WTC11 (cell line): ENCODE data around the gene PIERCE2. TPM values are rescaled to one million over a fixed set of nuclear protein-coding genes. Genes with fewer than 3 reads are reported as not detected.

ENCODE experiments used
- ATAC-seq: fragments of 200-7000 bp; cut with Tn5 transposase; 2 replicates; pipeline ENCODE4 v1.10.0; 2021; ENCODE audit warnings: mild to moderate bottlenecking, moderate library complexity
- CTCF ChIA-PET: fragments of 300-600 bp; sonication (Branson Sonifier 250); formaldehyde crosslinking; loops from one replicate; lab custom pipeline; 2021; ENCODE audit warnings: antibody characterized with exemption; lab: Charles Lee
- POLR2A ChIA-PET: fragments of 350-600 bp; sonication (Branson Sonifier 250); formaldehyde crosslinking; loops from one replicate; lab custom pipeline; 2021; ENCODE audit warnings: antibody characterized with exemption; lab: Charles Lee
- DNase-seq: peaks from one replicate; pipeline ENCODE4 v3.0.0; 2021; ENCODE audit warnings: low spot score
- H3K27ac Mint-ChIP-seq: 2 replicates; pipeline ENCODE4 v1.8.0; 2021; ENCODE audit warnings: mixed read lengths
- H3K27me3 Mint-ChIP-seq: 2 replicates; pipeline ENCODE4 v1.8.0; 2021; ENCODE audit warnings: low read depth, mild to moderate bottlenecking, moderate library complexity, mixed read lengths
- H3K36me3 Mint-ChIP-seq: 2 replicates; pipeline ENCODE4 v1.8.0; 2021; ENCODE audit warnings: mixed read lengths
- H3K4me1 Mint-ChIP-seq: 2 replicates; pipeline ENCODE4 v1.8.0; 2022; ENCODE audit warnings: mixed read lengths
- H3K4me3 Mint-ChIP-seq: 2 replicates; pipeline ENCODE4 v1.8.0; 2021; ENCODE audit warnings: mild to moderate bottlenecking, moderate library complexity, mixed read lengths
- H3K9me3 Mint-ChIP-seq: 2 replicates; pipeline ENCODE4 v1.8.0; 2021; ENCODE audit warnings: mixed read lengths
- ELF4 ChIP-seq: sonication (generic); formaldehyde crosslinking; IDR thresholded peaks from 2 replicates; pipeline ENCODE4 v1.8.1; 2022; ENCODE audit warnings: low read depth, mild to moderate bottlenecking, moderate library complexity, missing genetic modification reagents
- FOXJ3 ChIP-seq: sonication (generic); formaldehyde crosslinking; IDR thresholded peaks from 2 replicates; pipeline ENCODE4 v1.9.0; 2021; ENCODE audit warnings: missing genetic modification reagents, mild to moderate bottlenecking, borderline replicate concordance
- GTF2I ChIP-seq: fragments of 250-450 bp; sonication (Bioruptor Pico); conservative IDR thresholded peaks from 2 replicates; pipeline ENCODE4 v1.4.0; 2021; ENCODE audit warnings: mild to moderate bottlenecking
- RORB ChIP-seq: fragments of 250-450 bp; sonication (Bioruptor Pico); IDR thresholded peaks from 2 replicates; pipeline ENCODE4 v1.9.0; 2021; ENCODE audit warnings: mild to moderate bottlenecking
- SMAD4 ChIP-seq: sonication (generic); formaldehyde crosslinking; IDR thresholded peaks from 2 replicates; pipeline ENCODE4 v1.8.0; 2022; ENCODE audit warnings: mild to moderate bottlenecking, missing genetic modification reagents
- SOX15 ChIP-seq: fragments of 250-450 bp; sonication (Bioruptor Pico); IDR thresholded peaks from 2 replicates; pipeline ENCODE4 v1.9.0; 2021; ENCODE audit warnings: mild to moderate bottlenecking
- TEAD4 ChIP-seq: sonication (generic); formaldehyde crosslinking; IDR thresholded peaks from 2 replicates; pipeline ENCODE4 v1.8.0; 2022; ENCODE audit warnings: mild to moderate bottlenecking, missing genetic modification reagents
- TP53 ChIP-seq: sonication (generic); formaldehyde crosslinking; IDR thresholded peaks from 2 replicates; pipeline ENCODE4 v1.8.1; 2023; ENCODE audit warnings: mild to moderate bottlenecking, missing genetic modification reagents
- ZNF121 ChIP-seq: sonication (generic); formaldehyde crosslinking; IDR thresholded peaks from 2 replicates; pipeline ENCODE4 v1.8.0; 2023; ENCODE audit warnings: missing genetic modification reagents
- ZNF138 ChIP-seq: sonication (generic); formaldehyde crosslinking; conservative IDR thresholded peaks from 2 replicates; pipeline ENCODE4 v1.8.1; 2022; ENCODE audit warnings: mild to moderate bottlenecking, moderate library complexity, missing genetic modification reagents
- ZNF317 ChIP-seq: sonication (generic); formaldehyde crosslinking; IDR thresholded peaks from 2 replicates; pipeline ENCODE4 v1.8.1; 2023; ENCODE audit warnings: low read depth, mild to moderate bottlenecking, moderate library complexity, missing genetic modification reagents, borderline replicate concordance
- ZNF416 ChIP-seq: fragments of 250-450 bp; sonication (Bioruptor Pico); IDR thresholded peaks from 2 replicates; pipeline ENCODE4 v1.9.0; 2021; ENCODE audit warnings: mild to moderate bottlenecking, inconsistent platforms
- total RNA-seq: library from RNA; stranded (reverse); gene quantifications from 3 replicates; pipeline ENCODE4 v1.2.3, GENCODE V29; 2021
- TF ChIP-seq, protein P1 (sequence below): sonication (generic); formaldehyde crosslinking; conservative IDR thresholded peaks from 2 replicates; pipeline ENCODE4 v1.8.1; 2023; ENCODE audit warnings: mild to moderate bottlenecking, low read depth, missing genetic modification reagents, moderate library complexity
- TF ChIP-seq, protein P2 (sequence below): sonication (generic); formaldehyde crosslinking; IDR thresholded peaks from 2 replicates; pipeline ENCODE4 v1.8.1; 2023; ENCODE audit warnings: mild to moderate bottlenecking, missing genetic modification reagents
- TF ChIP-seq, protein P3 (sequence below): sonication (generic); formaldehyde crosslinking; IDR thresholded peaks from 2 replicates; pipeline ENCODE4 v1.8.1; 2022; ENCODE audit warnings: low read depth, missing genetic modification reagents, borderline replicate concordance
- TF ChIP-seq, protein P4 (sequence below): sonication (generic); formaldehyde crosslinking; conservative IDR thresholded peaks from 2 replicates; pipeline ENCODE4 v1.8.1; 2022; ENCODE audit warnings: mild to moderate bottlenecking, missing genetic modification reagents
- TF ChIP-seq, protein P5 (sequence below): sonication (generic); formaldehyde crosslinking; IDR thresholded peaks from 2 replicates; pipeline ENCODE4 v1.8.1; 2023; ENCODE audit warnings: mild to moderate bottlenecking, missing genetic modification reagents, borderline replicate concordance
- TF ChIP-seq, protein P6 (sequence below): sonication (generic); formaldehyde crosslinking; IDR thresholded peaks from 2 replicates; pipeline ENCODE4 v1.8.1; 2022; ENCODE audit warnings: low read depth, mild to moderate bottlenecking, moderate library complexity, missing genetic modification reagents, borderline replicate concordance

Gene PIERCE2
- total RNA-seq, 1 experiment from 2014 or later, result 1.8 TPM

DNA sequence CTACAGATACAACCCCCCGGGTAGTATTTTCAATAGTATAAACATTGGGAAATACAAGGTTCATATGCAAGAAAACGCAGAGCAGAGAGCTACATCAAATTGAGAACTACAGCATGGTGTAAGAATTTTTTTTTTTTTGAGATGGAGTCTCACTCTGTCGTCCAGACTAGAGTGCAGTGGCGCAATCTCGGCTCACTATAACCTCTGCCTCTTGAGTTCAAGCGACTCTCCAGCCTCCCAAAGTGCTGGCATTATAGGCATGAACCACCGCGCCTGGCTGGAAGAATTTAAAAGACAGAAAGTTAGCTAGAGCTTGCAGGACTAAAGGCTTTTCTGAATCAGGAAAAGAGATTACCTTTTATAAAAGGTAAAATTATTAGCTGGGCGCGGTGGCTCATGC is 47.2 kb upstream of the PIERCE2 start:
- TF ChIP-seq, protein P1, sequence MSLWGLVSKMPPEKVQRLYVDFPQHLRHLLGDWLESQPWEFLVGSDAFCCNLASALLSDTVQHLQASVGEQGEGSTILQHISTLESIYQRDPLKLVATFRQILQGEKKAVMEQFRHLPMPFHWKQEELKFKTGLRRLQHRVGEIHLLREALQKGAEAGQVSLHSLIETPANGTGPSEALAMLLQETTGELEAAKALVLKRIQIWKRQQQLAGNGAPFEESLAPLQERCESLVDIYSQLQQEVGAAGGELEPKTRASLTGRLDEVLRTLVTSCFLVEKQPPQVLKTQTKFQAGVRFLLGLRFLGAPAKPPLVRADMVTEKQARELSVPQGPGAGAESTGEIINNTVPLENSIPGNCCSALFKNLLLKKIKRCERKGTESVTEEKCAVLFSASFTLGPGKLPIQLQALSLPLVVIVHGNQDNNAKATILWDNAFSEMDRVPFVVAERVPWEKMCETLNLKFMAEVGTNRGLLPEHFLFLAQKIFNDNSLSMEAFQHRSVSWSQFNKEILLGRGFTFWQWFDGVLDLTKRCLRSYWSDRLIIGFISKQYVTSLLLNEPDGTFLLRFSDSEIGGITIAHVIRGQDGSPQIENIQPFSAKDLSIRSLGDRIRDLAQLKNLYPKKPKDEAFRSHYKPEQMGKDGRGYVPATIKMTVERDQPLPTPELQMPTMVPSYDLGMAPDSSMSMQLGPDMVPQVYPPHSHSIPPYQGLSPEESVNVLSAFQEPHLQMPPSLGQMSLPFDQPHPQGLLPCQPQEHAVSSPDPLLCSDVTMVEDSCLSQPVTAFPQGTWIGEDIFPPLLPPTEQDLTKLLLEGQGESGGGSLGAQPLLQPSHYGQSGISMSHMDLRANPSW (CRISPR knock-in tag), result no peak
- no peak for TF ChIP-seq ZNF416 (CRISPR knock-in tag)
- TF ChIP-seq, protein P2, sequence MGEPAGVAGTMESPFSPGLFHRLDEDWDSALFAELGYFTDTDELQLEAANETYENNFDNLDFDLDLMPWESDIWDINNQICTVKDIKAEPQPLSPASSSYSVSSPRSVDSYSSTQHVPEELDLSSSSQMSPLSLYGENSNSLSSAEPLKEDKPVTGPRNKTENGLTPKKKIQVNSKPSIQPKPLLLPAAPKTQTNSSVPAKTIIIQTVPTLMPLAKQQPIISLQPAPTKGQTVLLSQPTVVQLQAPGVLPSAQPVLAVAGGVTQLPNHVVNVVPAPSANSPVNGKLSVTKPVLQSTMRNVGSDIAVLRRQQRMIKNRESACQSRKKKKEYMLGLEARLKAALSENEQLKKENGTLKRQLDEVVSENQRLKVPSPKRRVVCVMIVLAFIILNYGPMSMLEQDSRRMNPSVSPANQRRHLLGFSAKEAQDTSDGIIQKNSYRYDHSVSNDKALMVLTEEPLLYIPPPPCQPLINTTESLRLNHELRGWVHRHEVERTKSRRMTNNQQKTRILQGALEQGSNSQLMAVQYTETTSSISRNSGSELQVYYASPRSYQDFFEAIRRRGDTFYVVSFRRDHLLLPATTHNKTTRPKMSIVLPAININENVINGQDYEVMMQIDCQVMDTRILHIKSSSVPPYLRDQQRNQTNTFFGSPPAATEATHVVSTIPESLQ (CRISPR knock-in tag), result no peak
- no peak for TF ChIP-seq RORB
- TF ChIP-seq, protein P3, sequence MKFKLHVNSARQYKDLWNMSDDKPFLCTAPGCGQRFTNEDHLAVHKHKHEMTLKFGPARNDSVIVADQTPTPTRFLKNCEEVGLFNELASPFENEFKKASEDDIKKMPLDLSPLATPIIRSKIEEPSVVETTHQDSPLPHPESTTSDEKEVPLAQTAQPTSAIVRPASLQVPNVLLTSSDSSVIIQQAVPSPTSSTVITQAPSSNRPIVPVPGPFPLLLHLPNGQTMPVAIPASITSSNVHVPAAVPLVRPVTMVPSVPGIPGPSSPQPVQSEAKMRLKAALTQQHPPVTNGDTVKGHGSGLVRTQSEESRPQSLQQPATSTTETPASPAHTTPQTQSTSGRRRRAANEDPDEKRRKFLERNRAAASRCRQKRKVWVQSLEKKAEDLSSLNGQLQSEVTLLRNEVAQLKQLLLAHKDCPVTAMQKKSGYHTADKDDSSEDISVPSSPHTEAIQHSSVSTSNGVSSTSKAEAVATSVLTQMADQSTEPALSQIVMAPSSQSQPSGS (CRISPR knock-in tag), result no peak
- Mint-ChIP-seq H3K4me3 (no peak overlapping the region), H3K4me1 (peaks cover 9% of the 10 kb centered on the region), H3K27ac (no peak overlapping the region), H3K27me3 (no peaks in the 10 kb centered on the region), H3K36me3 (no peaks in the 10 kb centered on the region), H3K9me3 (no peaks in the 10 kb centered on the region)
- ATAC-seq, result no peak
- POLR2A ChIA-PET, result no interaction called here
- no peak for DNase-seq
- CTCF ChIA-PET, result no interaction called here

DNA sequence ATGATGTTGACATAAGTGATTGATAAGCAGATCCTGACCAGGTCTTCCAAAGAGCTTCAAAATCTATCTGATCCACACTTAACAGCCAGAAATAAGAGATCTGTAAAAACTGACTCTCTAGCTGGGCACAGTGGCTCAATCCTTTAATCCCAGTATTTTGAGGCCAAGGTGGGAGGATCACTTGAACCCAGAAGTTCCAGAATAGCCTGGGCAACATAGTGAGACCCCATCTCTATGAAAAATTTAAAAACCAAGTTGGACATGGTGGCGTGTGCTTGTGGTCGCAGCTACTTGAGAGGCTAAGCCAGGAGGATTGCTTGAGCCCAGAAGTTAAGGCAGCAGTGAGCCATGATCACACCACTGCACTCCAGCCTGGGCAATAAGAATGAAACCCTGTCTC is 45.7 kb upstream of the PIERCE2 start:
- no peak overlapping the region for H3K27ac Mint-ChIP-seq
- H3K27me3 Mint-ChIP-seq, result no peaks in the 10 kb centered on the region
- DNase-seq (no peak), ATAC-seq (no peak)
- H3K36me3 Mint-ChIP-seq, result no peaks in the 10 kb centered on the region
- ChIA-PET CTCF (interaction anchor here (0.6 kb wide), 1 partner anchor 73 kb away, joined by 3 read pairs; no protein-coding TSS in a partner anchor), POLR2A (no interaction called here)
- H3K4me3 Mint-ChIP-seq, result no peak overlapping the region
- 0 out of 2 replicates have a peak, but pooled peaks have one; percentile 1 for TF ChIP-seq ZNF121 (CRISPR knock-in tag)
- no peak for TF ChIP-seq TP53 (CRISPR knock-in tag)
- TF ChIP-seq, protein P4, sequence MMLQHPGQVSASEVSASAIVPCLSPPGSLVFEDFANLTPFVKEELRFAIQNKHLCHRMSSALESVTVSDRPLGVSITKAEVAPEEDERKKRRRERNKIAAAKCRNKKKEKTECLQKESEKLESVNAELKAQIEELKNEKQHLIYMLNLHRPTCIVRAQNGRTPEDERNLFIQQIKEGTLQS (CRISPR knock-in tag), result no peak
- TF ChIP-seq, protein P5, sequence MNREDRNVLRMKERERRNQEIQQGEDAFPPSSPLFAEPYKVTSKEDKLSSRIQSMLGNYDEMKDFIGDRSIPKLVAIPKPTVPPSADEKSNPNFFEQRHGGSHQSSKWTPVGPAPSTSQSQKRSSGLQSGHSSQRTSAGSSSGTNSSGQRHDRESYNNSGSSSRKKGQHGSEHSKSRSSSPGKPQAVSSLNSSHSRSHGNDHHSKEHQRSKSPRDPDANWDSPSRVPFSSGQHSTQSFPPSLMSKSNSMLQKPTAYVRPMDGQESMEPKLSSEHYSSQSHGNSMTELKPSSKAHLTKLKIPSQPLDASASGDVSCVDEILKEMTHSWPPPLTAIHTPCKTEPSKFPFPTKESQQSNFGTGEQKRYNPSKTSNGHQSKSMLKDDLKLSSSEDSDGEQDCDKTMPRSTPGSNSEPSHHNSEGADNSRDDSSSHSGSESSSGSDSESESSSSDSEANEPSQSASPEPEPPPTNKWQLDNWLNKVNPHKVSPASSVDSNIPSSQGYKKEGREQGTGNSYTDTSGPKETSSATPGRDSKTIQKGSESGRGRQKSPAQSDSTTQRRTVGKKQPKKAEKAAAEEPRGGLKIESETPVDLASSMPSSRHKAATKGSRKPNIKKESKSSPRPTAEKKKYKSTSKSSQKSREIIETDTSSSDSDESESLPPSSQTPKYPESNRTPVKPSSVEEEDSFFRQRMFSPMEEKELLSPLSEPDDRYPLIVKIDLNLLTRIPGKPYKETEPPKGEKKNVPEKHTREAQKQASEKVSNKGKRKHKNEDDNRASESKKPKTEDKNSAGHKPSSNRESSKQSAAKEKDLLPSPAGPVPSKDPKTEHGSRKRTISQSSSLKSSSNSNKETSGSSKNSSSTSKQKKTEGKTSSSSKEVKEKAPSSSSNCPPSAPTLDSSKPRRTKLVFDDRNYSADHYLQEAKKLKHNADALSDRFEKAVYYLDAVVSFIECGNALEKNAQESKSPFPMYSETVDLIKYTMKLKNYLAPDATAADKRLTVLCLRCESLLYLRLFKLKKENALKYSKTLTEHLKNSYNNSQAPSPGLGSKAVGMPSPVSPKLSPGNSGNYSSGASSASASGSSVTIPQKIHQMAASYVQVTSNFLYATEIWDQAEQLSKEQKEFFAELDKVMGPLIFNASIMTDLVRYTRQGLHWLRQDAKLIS (CRISPR knock-in tag), result no peak
- peaks cover 9% of the 10 kb centered on the region for H3K4me1 Mint-ChIP-seq
- no peaks in the 10 kb centered on the region for H3K9me3 Mint-ChIP-seq

DNA sequence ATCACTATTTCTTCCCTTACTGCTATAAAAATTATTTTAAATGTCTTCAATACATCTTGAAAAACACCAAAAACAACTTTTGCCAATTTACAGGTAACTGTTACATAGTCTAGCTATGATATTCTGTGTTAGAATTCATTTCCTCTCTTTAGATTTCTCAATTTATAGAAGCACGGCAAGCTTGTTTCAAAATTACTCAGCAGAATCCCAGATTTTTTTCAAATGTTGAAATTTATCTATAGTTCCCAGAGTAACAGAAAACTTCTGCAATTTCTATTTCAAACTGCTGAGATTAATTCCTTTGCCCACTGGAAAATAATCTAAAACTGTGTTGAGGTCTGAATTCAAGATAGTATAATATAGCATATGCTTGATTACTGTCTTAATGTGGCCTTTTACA is 41.3 kb upstream of the PIERCE2 start:
- DNase-seq (no peak), ATAC-seq (no peak)
- ChIA-PET POLR2A (no interaction called here), CTCF (no interaction called here)
- H3K4me1 Mint-ChIP-seq, result no peaks in the 10 kb centered on the region
- no peaks in the 10 kb centered on the region for H3K36me3 Mint-ChIP-seq
- no peaks in the 10 kb centered on the region for H3K9me3 Mint-ChIP-seq
- no peaks in the 10 kb centered on the region for H3K27me3 Mint-ChIP-seq
- H3K4me3 Mint-ChIP-seq, result no peak overlapping the region
- H3K27ac Mint-ChIP-seq, result no peak overlapping the region
- TF ChIP-seq ZNF416 (CRISPR knock-in tag) (no peak), ZNF317 (CRISPR knock-in tag) (no peak), GTF2I (no peak), ZNF138 (CRISPR knock-in tag) (no peak), ELF4 (CRISPR knock-in tag) (no peak), SMAD4 (CRISPR knock-in tag) (no peak), FOXJ3 (CRISPR knock-in tag) (no peak), TEAD4 (no peak), SOX15 (no peak)
- TF ChIP-seq, protein P6, sequence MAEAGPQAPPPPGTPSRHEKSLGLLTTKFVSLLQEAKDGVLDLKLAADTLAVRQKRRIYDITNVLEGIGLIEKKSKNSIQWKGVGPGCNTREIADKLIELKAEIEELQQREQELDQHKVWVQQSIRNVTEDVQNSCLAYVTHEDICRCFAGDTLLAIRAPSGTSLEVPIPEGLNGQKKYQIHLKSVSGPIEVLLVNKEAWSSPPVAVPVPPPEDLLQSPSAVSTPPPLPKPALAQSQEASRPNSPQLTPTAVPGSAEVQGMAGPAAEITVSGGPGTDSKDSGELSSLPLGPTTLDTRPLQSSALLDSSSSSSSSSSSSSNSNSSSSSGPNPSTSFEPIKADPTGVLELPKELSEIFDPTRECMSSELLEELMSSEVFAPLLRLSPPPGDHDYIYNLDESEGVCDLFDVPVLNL (CRISPR knock-in tag), result no peak
- TF ChIP-seq, protein P4 (CRISPR knock-in tag), result no peak
- TF ChIP-seq, protein P3 (CRISPR knock-in tag), result no peak
